H1 (cell line): ENCODE data around the gene NCCRP1. TPM values are rescaled to one million over a fixed set of nuclear protein-coding genes. Genes with fewer than 3 reads are reported as not detected.

Experiments
- CTCF ChIA-PET: fragments of 300-600 bp; sonication (Branson Sonifier 250); formaldehyde crosslinking; loops from one replicate; lab custom pipeline; 2021; ENCODE audit not compliant: partially characterized antibody; lab: Charles Lee
- POLR2A ChIA-PET: fragments of 300-600 bp; sonication (Branson Sonifier 250); formaldehyde crosslinking; loops from one replicate; lab custom pipeline; 2021; ENCODE audit warnings: inconsistent platforms; ENCODE audit not compliant: partially characterized antibody; lab: Charles Lee
- DNase-seq, 2 experiments: peaks; one replicate each; pipeline versions ENCODE4 v3.0.0 to v3.0.0-alpha.2; 2010 to 2022; ENCODE audit warnings: low spot score in 2 of 2, low read depth in 1 of 2, mixed read lengths in 1 of 2
- FAIRE-seq: peaks from 2 replicates; lab custom pipeline; 2011; peaks lifted over from hg19 to GRCh38; lab: Jason Lieb, UNC
- H2AFZ ChIP-seq: 2 replicates; pipeline ENCODE4 v1.8.1; 2012; ENCODE audit warnings: low read length, inconsistent platforms
- H2AK5ac ChIP-seq: 2 replicates; pipeline ENCODE4 v1.6.1; 2013; ENCODE audit warnings: low read depth, low read length
- H2BK120ac ChIP-seq: replicated peaks from 2 replicates; pipeline ENCODE3; 2013; ENCODE audit warnings: low read depth, low read length, inconsistent platforms
- H2BK12ac ChIP-seq: 2 replicates; pipeline ENCODE4 v1.6.1; 2013; ENCODE audit warnings: low read depth, low read length
- H2BK15ac ChIP-seq: 2 replicates; pipeline ENCODE4 v1.6.1; 2013; ENCODE audit warnings: low read length
- H2BK20ac ChIP-seq: 2 replicates; pipeline ENCODE4 v1.6.1; 2013; ENCODE audit warnings: low read length
- H2BK5ac ChIP-seq: 2 replicates; pipeline ENCODE4 v1.6.1; 2013; ENCODE audit warnings: low read depth, low read length
- H3K14ac ChIP-seq: 2 replicates; pipeline ENCODE4 v1.6.1; 2013; ENCODE audit warnings: inconsistent platforms; ENCODE audit not compliant: insufficient read length
- H3K18ac ChIP-seq: 2 replicates; pipeline ENCODE4 v1.6.1; 2013; ENCODE audit warnings: low read length; ENCODE audit errors: extremely low read depth
- H3K23ac ChIP-seq: 2 replicates; pipeline ENCODE4 v1.6.1; 2013; ENCODE audit warnings: inconsistent platforms; ENCODE audit not compliant: insufficient read length
- H3K23me2 ChIP-seq: 2 replicates; pipeline ENCODE4 v1.6.1; 2013; ENCODE audit warnings: low read depth, low read length
- H3K27ac ChIP-seq: 2 replicates; pipeline ENCODE4 v1.6.1; 2011; ENCODE audit warnings: low read depth, low read length, inconsistent platforms
- H3K27me3 ChIP-seq, 4 experiments: replicated peaks in 1 of 4; 1 replicate in 1 of 4; 2 replicates in 3 of 4; pipeline versions ENCODE4 v1.6.1 to v1.8.1; 2011 to 2013; ENCODE audit warnings: low read length in 3 of 4, mild to moderate bottlenecking in 3 of 4, inconsistent platforms in 2 of 4, mixed read lengths in 2 of 4, moderate library complexity in 1 of 4; ENCODE audit not compliant: control insufficient read depth in 3 of 4, insufficient read depth in 3 of 4; ENCODE audit errors: extremely low read depth in 1 of 4
- H3K36me3 ChIP-seq, 4 experiments: 2 replicates each; pipeline versions ENCODE4 v1.6.1 to v1.8.1; 2011 to 2013; ENCODE audit warnings: mild to moderate bottlenecking in 4 of 4, low read length in 3 of 4, moderate library complexity in 2 of 4, control low read depth in 1 of 4, inconsistent platforms in 1 of 4; ENCODE audit not compliant: insufficient read depth in 4 of 4, control insufficient read depth in 2 of 4
- H3K4ac ChIP-seq: replicated peaks from 2 replicates; pipeline ENCODE3; 2013; ENCODE audit warnings: low read length, low read depth, mixed read lengths, inconsistent platforms; ENCODE audit not compliant: insufficient read length
- H3K4me1 ChIP-seq, 4 experiments: replicated peaks in 1 of 4; 1 replicate in 1 of 4; 2 replicates in 3 of 4; pipeline versions ENCODE4 v1.6.1 to v1.8.1; 2011 to 2013; ENCODE audit warnings: low read length in 3 of 4, inconsistent platforms in 2 of 4, mixed read lengths in 1 of 4; ENCODE audit not compliant: insufficient read depth in 4 of 4, control insufficient read depth in 3 of 4
- H3K4me2 ChIP-seq, 2 experiments: 2 replicates each; pipeline versions ENCODE4 v1.6.1 to v1.8.1; 2011 to 2013; ENCODE audit warnings: low read depth in 2 of 2, low read length in 2 of 2, control low read depth in 1 of 2, inconsistent platforms in 1 of 2, mild to moderate bottlenecking in 1 of 2; ENCODE audit not compliant: insufficient read depth in 1 of 2
- H3K4me3 ChIP-seq, 4 experiments: fragments of 200-600, 300-600 bp in 1 of 4; sonication (generic), shearing (Covaris generic), sonication (Bioruptor Twin) in 1 of 4; 2 replicates each; pipeline versions ENCODE4 v1.5.1 to v1.8.1; 2011 to 2016; ENCODE audit warnings: low read length in 4 of 4, low read depth in 3 of 4, control low read depth in 2 of 4, inconsistent platforms in 2 of 4, mild to moderate bottlenecking in 2 of 4, mixed read lengths in 1 of 4, moderate library complexity in 1 of 4; ENCODE audit not compliant: insufficient read depth in 2 of 4; ENCODE audit errors: extremely low read depth in 1 of 4
- H3K56ac ChIP-seq: replicated peaks from 2 replicates; pipeline ENCODE3; 2013; ENCODE audit warnings: low read depth, mild to moderate bottlenecking, mixed read lengths, low read length, inconsistent platforms; ENCODE audit not compliant: insufficient read length
- H3K79me1 ChIP-seq: 2 replicates; pipeline ENCODE4 v1.6.1; 2013; ENCODE audit warnings: low read depth, low read length, control low read depth
- H3K79me2 ChIP-seq, 2 experiments: 2 replicates each; pipeline versions ENCODE4 v1.6.1 to v1.8.1; 2012 to 2013; ENCODE audit warnings: low read length in 2 of 2, mild to moderate bottlenecking in 2 of 2, inconsistent platforms in 1 of 2; ENCODE audit not compliant: insufficient read depth in 2 of 2, control insufficient read depth in 1 of 2
- H3K9ac ChIP-seq, 4 experiments: replicated peaks in 1 of 4; 1 replicate in 1 of 4; 2 replicates in 3 of 4; pipeline versions ENCODE4 v1.6.1 to v1.8.1; 2011 to 2013; ENCODE audit warnings: low read depth in 3 of 4, low read length in 3 of 4, control low read depth in 2 of 4, mild to moderate bottlenecking in 2 of 4, moderate library complexity in 2 of 4, inconsistent platforms in 1 of 4; ENCODE audit errors: extremely low read depth in 1 of 4
- H3K9me3 ChIP-seq, 2 experiments: 2 replicates each; pipeline versions ENCODE4 v1.6.1 to v1.8.1; 2012 to 2013; ENCODE audit warnings: mild to moderate bottlenecking in 2 of 2, moderate library complexity in 2 of 2, control low read depth in 1 of 2, inconsistent platforms in 1 of 2, low read depth in 1 of 2, low read length in 1 of 2, mixed read lengths in 1 of 2; ENCODE audit not compliant: insufficient read depth in 2 of 2
- H4K20me1 ChIP-seq, 2 experiments: replicated peaks in 1 of 2; 2 replicates each; pipeline versions ENCODE3 to v1.8.1; 2011 to 2013; ENCODE audit warnings: inconsistent platforms in 2 of 2, low read length in 2 of 2, mild to moderate bottlenecking in 1 of 2; ENCODE audit not compliant: insufficient read depth in 2 of 2, control insufficient read depth in 1 of 2
- H4K5ac ChIP-seq: 2 replicates; pipeline ENCODE4 v1.6.1; 2013; ENCODE audit warnings: low read length, low read depth, mixed read lengths, inconsistent platforms; ENCODE audit not compliant: insufficient read length
- H4K8ac ChIP-seq: 2 replicates; pipeline ENCODE4 v1.8.0; 2013; ENCODE audit warnings: mild to moderate bottlenecking, moderate library complexity, low read length, inconsistent platforms; ENCODE audit not compliant: insufficient read depth; ENCODE audit errors: extremely low read depth
- H4K91ac ChIP-seq: replicated peaks from 2 replicates; pipeline ENCODE3; 2013; ENCODE audit warnings: low read length, mixed read lengths, inconsistent platforms; ENCODE audit not compliant: insufficient read length
- FOSL1 ChIP-seq: IDR thresholded peaks from 2 replicates; pipeline ENCODE4 v1.6.1; 2011; ENCODE audit warnings: mild to moderate bottlenecking, low read depth, low read length, moderate library complexity; ENCODE audit not compliant: insufficient read depth
- WGBS, 2 experiments: shearing (Covaris generic) in 1 of 2; methylation state at CpG; one replicate each; pipeline versions ENCODE4 v1.1.6 to v1.1.7; 2013 to 2015; ENCODE audit warnings: low lambda C conversion rate in 2 of 2, mixed read lengths in 2 of 2, inconsistent platforms in 1 of 2, low coverage in 1 of 2, missing lambda C conversion rate in 1 of 2; ENCODE audit not compliant: insufficient replicate concordance in 2 of 2, insufficient coverage in 1 of 2, insufficient read length in 1 of 2; ENCODE audit errors: extremely low coverage in 1 of 2, missing lambda C conversion rate in 1 of 2; 5-methylcytosine and 5-hydroxymethylcytosine counted together
- polyA plus RNA-seq, 7 experiments: library from polyadenylated mRNA; depleted of rRNA in 3 of 7; stranded (reverse) in 5 of 7; unstranded in 2 of 7; fragments of >200 nt in 5 of 7; fragments of 200-250 nt in 2 of 7; gene quantifications; 1 replicate in 5 of 7; 2 replicates in 1 of 7; 4 replicates in 1 of 7; pipeline versions ENCODE4 v1.2.1 to v1.2.3, GENCODE V29; 2011 to 2013; ENCODE audit warnings: missing spikeins in 2 of 7, mixed read lengths in 2 of 7
- total RNA-seq: library from RNA; stranded (reverse); fragmentation: NEBNext Ultra II Directional; extraction: Animal tissue kit (Norgen Biotek cat#: 25700); gene quantifications from 2 replicates; pipeline ENCODE4 v1.2.1, GENCODE V29; 2021

NCCRP1 gene
- total and polyA plus RNA-seq, 2 of the 8 experiments (the other 6 are each of a cell fraction or from before 2014, with no cell fraction given), result 2.8 to 7.9 TPM

DNA sequence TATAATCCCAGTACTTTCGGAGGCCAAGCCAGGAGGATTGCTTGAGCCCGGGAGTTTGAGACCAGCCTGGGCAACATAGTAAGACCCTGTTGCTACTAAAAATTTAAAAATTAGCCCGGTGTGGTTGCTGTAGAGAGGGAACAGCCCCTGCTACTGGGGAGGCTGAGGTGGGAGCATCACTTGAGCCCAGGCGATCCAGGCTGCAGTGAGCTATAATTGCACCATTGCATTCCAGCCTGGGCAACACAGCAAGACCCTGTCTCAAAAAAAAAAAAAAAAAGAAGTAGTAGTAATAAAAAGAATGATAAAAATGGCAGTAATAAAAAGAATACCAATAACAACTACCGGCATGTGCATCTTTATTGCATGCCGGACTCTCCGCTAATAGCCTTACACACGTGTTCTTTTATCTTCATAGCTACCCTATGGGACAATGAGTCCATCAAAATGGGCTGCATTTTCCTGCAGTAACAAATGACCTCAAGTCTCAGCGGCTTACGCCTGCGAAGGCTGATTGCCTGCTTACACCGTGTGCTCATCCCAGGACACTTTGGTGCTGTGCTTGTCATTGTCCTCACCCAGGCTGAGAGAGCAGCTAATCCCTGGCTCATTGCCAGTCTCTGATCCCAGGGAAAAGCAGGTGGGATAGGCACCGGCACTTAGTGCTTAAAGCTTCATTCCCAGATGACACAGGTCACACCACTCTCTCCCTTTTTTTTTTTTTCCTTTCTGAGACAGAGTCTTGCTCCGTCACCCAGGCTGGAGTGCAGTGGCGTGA, 21.7 kb downstream of the NCCRP1 start:
- DNase-seq (no peak), FAIRE-seq (no peak)
- H2AFZ ChIP-seq, result no peak overlapping the region
- H3K23ac ChIP-seq, result no peak overlapping the region
- POLR2A ChIA-PET, result interaction anchor here (0.6 kb wide), 1 partner anchor 93 kb away, joined by 3 read pairs; no protein-coding TSS in a partner anchor
- no peak overlapping the region for H3K4ac ChIP-seq
- no peak overlapping the region for H3K4me2 ChIP-seq
- H4K8ac ChIP-seq, result no peak overlapping the region
- H3K9ac ChIP-seq, result no peak overlapping the region
- H3K27ac ChIP-seq, result no peak overlapping the region
- H3K23me2 ChIP-seq, result peaks cover 3% of the 10 kb centered on the region; the same call in 1 of the 2 replicates
- no peaks in the 10 kb centered on the region for H3K36me3 ChIP-seq
- H2BK15ac ChIP-seq, result no peak overlapping the region
- H3K18ac ChIP-seq, result no peak overlapping the region
- H3K27me3 ChIP-seq, result peaks cover 0 to 9% (median 0%) of the 10 kb centered on the region in 4 experiments; a peak in 2 of 7 replicates
- no peak overlapping the region for H4K91ac ChIP-seq
- CTCF ChIA-PET, result interaction anchor here (0.9 to 1.3 kb wide), 4 partner anchors 38 to 110 kb away, joined by 3 to 6 read pairs (median 4); no protein-coding TSS in a partner anchor
- no peak overlapping the region for H3K56ac ChIP-seq
- H3K9me3 ChIP-seq, result peaks cover 0 to 3% of the 10 kb centered on the region in 2 experiments; a peak in 1 of 4 replicates
- 83% methylated on average over 13 of the region's 15 CpGs; no CpG with 5 or more reads in 1 of the 2 experiments for WGBS, 2 experiments
- H3K79me2 ChIP-seq, result no peaks in the 10 kb centered on the region
- no peak overlapping the region for H4K5ac ChIP-seq
- H3K4me3 ChIP-seq, result no peak overlapping the region
- H2AK5ac ChIP-seq, result no peak overlapping the region
- no peak overlapping the region for H2BK12ac ChIP-seq
- no peaks in the 10 kb centered on the region for H3K79me1 ChIP-seq
- no peak overlapping the region for H2BK120ac ChIP-seq
- H3K4me1 ChIP-seq, result no peaks in the 10 kb centered on the region
- H3K14ac ChIP-seq, result no peak overlapping the region
- H4K20me1 ChIP-seq, result peaks cover 0 to 2% of the 10 kb centered on the region in 2 experiments
- no peak overlapping the region for H2BK20ac ChIP-seq
- no peak overlapping the region for H2BK5ac ChIP-seq
- no peak for TF ChIP-seq FOSL1
